Effector CD8-positive, alpha-beta T cell (primary cell): ENCODE data around the gene CHKA.

Source experiments
- DNase-seq: peaks from one replicate; lab custom pipeline; 2025; lab: John Stamatoyannopoulos, UW

The CHKA gene

GRCh38 chr11:68013611-68014156 lies 107.5 kb downstream of the CHKA start:
- no peak for DNase-seq

- DNase-seq: no peak
Measured at GRCh38 chr11:68012843-68013610, 108.2 kb downstream of the CHKA start.

- DNase-seq: no peak
Measured at GRCh38 chr11:68012044-68012842, 108.9 kb downstream of the CHKA start.

- DNase-seq: no peak
Measured at GRCh38 chr11:68011051-68011943, 109.9 kb downstream of the CHKA start.

GRCh38 chr11:68010090-68011041 lies 110.8 kb downstream of the CHKA start, which contains the start of gene ALDH3B1:
Gene ALDH3B1, plus strand, starts transcription at chr11:68010327. Its CDS starts 4,971 bp downstream, at chr11:68015298.
- no peak for DNase-seq

- no peak for DNase-seq
Measured at GRCh38 chr11:68009391-68010089, 111.6 kb downstream of the CHKA start.

- DNase-seq: no peak
Measured at GRCh38 chr11:68008381-68009337, 112.5 kb downstream of the CHKA start.

GRCh38 chr11:68007498-68008380 lies 113.4 kb downstream of the CHKA start:
- no peak for DNase-seq

GRCh38 chr11:68006606-68007166 lies 114.5 kb downstream of the CHKA start:
- DNase-seq: no peak

GRCh38 chr11:68004551-68005335 lies 116.4 kb downstream of the CHKA start:
- no peak for DNase-seq

GRCh38 chr11:68003846-68004550 lies 117.2 kb downstream of the CHKA start, which contains the start of gene UNC93B1:
Gene UNC93B1, minus strand, starts transcription at chr11:68004097. Its CDS starts 54 bp downstream, at chr11:68004043.
- peak; percentile 48 for DNase-seq

- peak; percentile 37 for DNase-seq
Measured at GRCh38 chr11:68002938-68003845, 118.0 kb downstream of the CHKA start.
